H1 (cell line): Measurements from ENCODE around the gene JDP2. TPM values are rescaled to one million over a fixed set of nuclear protein-coding genes. Genes with fewer than 3 reads are reported as not detected.
A peak's percentile ranks its signal among the peaks of the same experiment; 100 is the strongest.

Source experiments
- CTCF ChIA-PET: fragments of 300-600 bp; sonication (Branson Sonifier 250); formaldehyde crosslinking; loops from one replicate; lab custom pipeline; 2021; ENCODE audit not compliant: partially characterized antibody; lab: Charles Lee
- POLR2A ChIA-PET: fragments of 300-600 bp; sonication (Branson Sonifier 250); formaldehyde crosslinking; loops from one replicate; lab custom pipeline; 2021; ENCODE audit warnings: inconsistent platforms; ENCODE audit not compliant: partially characterized antibody; lab: Charles Lee
- DNase-seq, 2 experiments: peaks; one replicate each; pipeline versions ENCODE4 v3.0.0 to v3.0.0-alpha.2; 2010 to 2022; ENCODE audit warnings: low spot score in 2 of 2, low read depth in 1 of 2, mixed read lengths in 1 of 2
- FAIRE-seq: peaks from 2 replicates; lab custom pipeline; 2011; peaks lifted over from hg19 to GRCh38; lab: Jason Lieb, UNC
- H2AFZ ChIP-seq: 2 replicates; pipeline ENCODE4 v1.8.1; 2012; ENCODE audit warnings: low read length, inconsistent platforms
- H2AK5ac ChIP-seq: 2 replicates; pipeline ENCODE4 v1.6.1; 2013; ENCODE audit warnings: low read depth, low read length
- H2BK120ac ChIP-seq: replicated peaks from 2 replicates; pipeline ENCODE3; 2013; ENCODE audit warnings: low read depth, low read length, inconsistent platforms
- H2BK12ac ChIP-seq: 2 replicates; pipeline ENCODE4 v1.6.1; 2013; ENCODE audit warnings: low read depth, low read length
- H2BK15ac ChIP-seq: 2 replicates; pipeline ENCODE4 v1.6.1; 2013; ENCODE audit warnings: low read length
- H2BK20ac ChIP-seq: 2 replicates; pipeline ENCODE4 v1.6.1; 2013; ENCODE audit warnings: low read length
- H2BK5ac ChIP-seq: 2 replicates; pipeline ENCODE4 v1.6.1; 2013; ENCODE audit warnings: low read depth, low read length
- H3K14ac ChIP-seq: 2 replicates; pipeline ENCODE4 v1.6.1; 2013; ENCODE audit warnings: inconsistent platforms; ENCODE audit not compliant: insufficient read length
- H3K18ac ChIP-seq: 2 replicates; pipeline ENCODE4 v1.6.1; 2013; ENCODE audit warnings: low read length; ENCODE audit errors: extremely low read depth
- H3K23ac ChIP-seq: 2 replicates; pipeline ENCODE4 v1.6.1; 2013; ENCODE audit warnings: inconsistent platforms; ENCODE audit not compliant: insufficient read length
- H3K23me2 ChIP-seq: 2 replicates; pipeline ENCODE4 v1.6.1; 2013; ENCODE audit warnings: low read depth, low read length
- H3K27ac ChIP-seq: 2 replicates; pipeline ENCODE4 v1.6.1; 2011; ENCODE audit warnings: low read depth, low read length, inconsistent platforms
- H3K27me3 ChIP-seq, 4 experiments: replicated peaks in 1 of 4; 1 replicate in 1 of 4; 2 replicates in 3 of 4; pipeline versions ENCODE4 v1.6.1 to v1.8.1; 2011 to 2013; ENCODE audit warnings: low read length in 3 of 4, mild to moderate bottlenecking in 3 of 4, inconsistent platforms in 2 of 4, mixed read lengths in 2 of 4, moderate library complexity in 1 of 4; ENCODE audit not compliant: control insufficient read depth in 3 of 4, insufficient read depth in 3 of 4; ENCODE audit errors: extremely low read depth in 1 of 4
- H3K36me3 ChIP-seq, 4 experiments: 2 replicates each; pipeline versions ENCODE4 v1.6.1 to v1.8.1; 2011 to 2013; ENCODE audit warnings: mild to moderate bottlenecking in 4 of 4, low read length in 3 of 4, moderate library complexity in 2 of 4, control low read depth in 1 of 4, inconsistent platforms in 1 of 4; ENCODE audit not compliant: insufficient read depth in 4 of 4, control insufficient read depth in 2 of 4
- H3K4ac ChIP-seq: replicated peaks from 2 replicates; pipeline ENCODE3; 2013; ENCODE audit warnings: low read length, low read depth, mixed read lengths, inconsistent platforms; ENCODE audit not compliant: insufficient read length
- H3K4me1 ChIP-seq, 4 experiments: replicated peaks in 1 of 4; 1 replicate in 1 of 4; 2 replicates in 3 of 4; pipeline versions ENCODE4 v1.6.1 to v1.8.1; 2011 to 2013; ENCODE audit warnings: low read length in 3 of 4, inconsistent platforms in 2 of 4, mixed read lengths in 1 of 4; ENCODE audit not compliant: insufficient read depth in 4 of 4, control insufficient read depth in 3 of 4
- H3K4me2 ChIP-seq, 2 experiments: 2 replicates each; pipeline versions ENCODE4 v1.6.1 to v1.8.1; 2011 to 2013; ENCODE audit warnings: low read depth in 2 of 2, low read length in 2 of 2, control low read depth in 1 of 2, inconsistent platforms in 1 of 2, mild to moderate bottlenecking in 1 of 2; ENCODE audit not compliant: insufficient read depth in 1 of 2
- H3K4me3 ChIP-seq, 4 experiments: fragments of 200-600, 300-600 bp in 1 of 4; sonication (generic), shearing (Covaris generic), sonication (Bioruptor Twin) in 1 of 4; 2 replicates each; pipeline versions ENCODE4 v1.5.1 to v1.8.1; 2011 to 2016; ENCODE audit warnings: low read length in 4 of 4, low read depth in 3 of 4, control low read depth in 2 of 4, inconsistent platforms in 2 of 4, mild to moderate bottlenecking in 2 of 4, mixed read lengths in 1 of 4, moderate library complexity in 1 of 4; ENCODE audit not compliant: insufficient read depth in 2 of 4; ENCODE audit errors: extremely low read depth in 1 of 4
- H3K56ac ChIP-seq: replicated peaks from 2 replicates; pipeline ENCODE3; 2013; ENCODE audit warnings: low read depth, mild to moderate bottlenecking, mixed read lengths, low read length, inconsistent platforms; ENCODE audit not compliant: insufficient read length
- H3K79me1 ChIP-seq: 2 replicates; pipeline ENCODE4 v1.6.1; 2013; ENCODE audit warnings: low read depth, low read length, control low read depth
- H3K79me2 ChIP-seq, 2 experiments: 2 replicates each; pipeline versions ENCODE4 v1.6.1 to v1.8.1; 2012 to 2013; ENCODE audit warnings: low read length in 2 of 2, mild to moderate bottlenecking in 2 of 2, inconsistent platforms in 1 of 2; ENCODE audit not compliant: insufficient read depth in 2 of 2, control insufficient read depth in 1 of 2
- H3K9ac ChIP-seq, 4 experiments: replicated peaks in 1 of 4; 1 replicate in 1 of 4; 2 replicates in 3 of 4; pipeline versions ENCODE4 v1.6.1 to v1.8.1; 2011 to 2013; ENCODE audit warnings: low read depth in 3 of 4, low read length in 3 of 4, control low read depth in 2 of 4, mild to moderate bottlenecking in 2 of 4, moderate library complexity in 2 of 4, inconsistent platforms in 1 of 4; ENCODE audit errors: extremely low read depth in 1 of 4
- H3K9me3 ChIP-seq, 2 experiments: 2 replicates each; pipeline versions ENCODE4 v1.6.1 to v1.8.1; 2012 to 2013; ENCODE audit warnings: mild to moderate bottlenecking in 2 of 2, moderate library complexity in 2 of 2, control low read depth in 1 of 2, inconsistent platforms in 1 of 2, low read depth in 1 of 2, low read length in 1 of 2, mixed read lengths in 1 of 2; ENCODE audit not compliant: insufficient read depth in 2 of 2
- H4K20me1 ChIP-seq, 2 experiments: replicated peaks in 1 of 2; 2 replicates each; pipeline versions ENCODE3 to v1.8.1; 2011 to 2013; ENCODE audit warnings: inconsistent platforms in 2 of 2, low read length in 2 of 2, mild to moderate bottlenecking in 1 of 2; ENCODE audit not compliant: insufficient read depth in 2 of 2, control insufficient read depth in 1 of 2
- H4K5ac ChIP-seq: 2 replicates; pipeline ENCODE4 v1.6.1; 2013; ENCODE audit warnings: low read length, low read depth, mixed read lengths, inconsistent platforms; ENCODE audit not compliant: insufficient read length
- H4K8ac ChIP-seq: 2 replicates; pipeline ENCODE4 v1.8.0; 2013; ENCODE audit warnings: mild to moderate bottlenecking, moderate library complexity, low read length, inconsistent platforms; ENCODE audit not compliant: insufficient read depth; ENCODE audit errors: extremely low read depth
- H4K91ac ChIP-seq: replicated peaks from 2 replicates; pipeline ENCODE3; 2013; ENCODE audit warnings: low read length, mixed read lengths, inconsistent platforms; ENCODE audit not compliant: insufficient read length
- CBX5 ChIP-seq: fragments of 300-800, 300-1000 bp; sonication (generic); IDR thresholded peaks from 2 replicates; pipeline ENCODE4 v1.7.1; 2016; ENCODE audit warnings: antibody characterized with exemption, low read length, low read depth
- CREB1 ChIP-seq: IDR thresholded peaks from 2 replicates; pipeline ENCODE4 v1.6.1; 2012; ENCODE audit warnings: inconsistent platforms
- CTCF ChIP-seq, 3 experiments: IDR thresholded peaks; 1 replicate in 2 of 3; 2 replicates in 1 of 3; pipeline versions ENCODE4 v1.5.1 to v1.6.1; 2011; ENCODE audit warnings: low read length in 3 of 3, mild to moderate bottlenecking in 3 of 3, inconsistent platforms in 2 of 3, low read depth in 1 of 3, moderate library complexity in 1 of 3; ENCODE audit not compliant: insufficient read depth in 1 of 3; ENCODE audit errors: control extremely low read depth in 1 of 3
- MAX ChIP-seq: IDR thresholded peaks from 2 replicates; pipeline ENCODE4 v1.6.1; 2012; ENCODE audit warnings: inconsistent platforms
- RAD21 ChIP-seq, 2 experiments: IDR thresholded peaks in 1 of 2; conservative IDR thresholded peaks in 1 of 2; 2 replicates each; pipeline ENCODE4 v1.6.1; 2011; ENCODE audit warnings: low read depth in 2 of 2, low read length in 2 of 2, improper control_type of control experiment in 1 of 2, inconsistent platforms in 1 of 2, mild to moderate bottlenecking in 1 of 2, moderate library complexity in 1 of 2
- RXRA ChIP-seq: IDR thresholded peaks from 2 replicates; pipeline ENCODE4 v1.6.1; 2011; ENCODE audit warnings: low read depth, mild to moderate bottlenecking, low read length, moderate library complexity; ENCODE audit not compliant: insufficient read depth
- SIN3A ChIP-seq, 2 experiments: IDR thresholded peaks in 1 of 2; conservative IDR thresholded peaks in 1 of 2; 2 replicates each; pipeline ENCODE4 v1.6.1; 2011 to 2012; ENCODE audit warnings: low read length in 2 of 2, improper control_type of control experiment in 1 of 2, low read depth in 1 of 2, mild to moderate bottlenecking in 1 of 2
- SIX5 ChIP-seq: IDR thresholded peaks from 2 replicates; pipeline ENCODE4 v1.6.1; 2011; ENCODE audit warnings: mild to moderate bottlenecking, low read depth, low read length
- TEAD4 ChIP-seq: IDR thresholded peaks from 2 replicates; pipeline ENCODE4 v1.6.1; 2012; ENCODE audit warnings: low read depth, low read length, inconsistent platforms, mixed read lengths
- WGBS, 2 experiments: shearing (Covaris generic) in 1 of 2; methylation state at CpG; one replicate each; pipeline versions ENCODE4 v1.1.6 to v1.1.7; 2013 to 2015; ENCODE audit warnings: low lambda C conversion rate in 2 of 2, mixed read lengths in 2 of 2, inconsistent platforms in 1 of 2, low coverage in 1 of 2, missing lambda C conversion rate in 1 of 2; ENCODE audit not compliant: insufficient replicate concordance in 2 of 2, insufficient coverage in 1 of 2, insufficient read length in 1 of 2; ENCODE audit errors: extremely low coverage in 1 of 2, missing lambda C conversion rate in 1 of 2; 5-methylcytosine and 5-hydroxymethylcytosine counted together
- polyA plus RNA-seq, 7 experiments: library from polyadenylated mRNA; depleted of rRNA in 3 of 7; stranded (reverse) in 5 of 7; unstranded in 2 of 7; fragments of >200 nt in 5 of 7; fragments of 200-250 nt in 2 of 7; gene quantifications; 1 replicate in 5 of 7; 2 replicates in 1 of 7; 4 replicates in 1 of 7; pipeline versions ENCODE4 v1.2.1 to v1.2.3, GENCODE V29; 2011 to 2013; ENCODE audit warnings: missing spikeins in 2 of 7, mixed read lengths in 2 of 7
- total RNA-seq: library from RNA; stranded (reverse); fragmentation: NEBNext Ultra II Directional; extraction: Animal tissue kit (Norgen Biotek cat#: 25700); gene quantifications from 2 replicates; pipeline ENCODE4 v1.2.1, GENCODE V29; 2021

Gene JDP2
- total and polyA plus RNA-seq, 2 of the 8 experiments (the other 6 are each of a cell fraction or from before 2014, with no cell fraction given), result 8.9 to 27.2 TPM

GRCh38 chr14:75518625-75519024 is 90.8 kb downstream of the JDP2 start:
- H2BK20ac ChIP-seq, result no peak overlapping the region
- no peak overlapping the region for H3K23ac ChIP-seq
- POLR2A ChIA-PET, result no interaction called here
- no peak overlapping the region for H3K18ac ChIP-seq
- WGBS, 2 experiments, result 46% methylated on average over 4 of the region's 4 CpGs; no CpG with 5 or more reads in 1 of the 2 experiments
- no peaks in the 10 kb centered on the region for H3K36me3 ChIP-seq
- H4K91ac ChIP-seq, result no peak overlapping the region
- H3K14ac ChIP-seq, result no peak overlapping the region
- no peaks in the 10 kb centered on the region for H3K9me3 ChIP-seq
- H3K23me2 ChIP-seq, result no peaks in the 10 kb centered on the region
- no peak overlapping the region for H2BK12ac ChIP-seq
- H3K56ac ChIP-seq, result no peak overlapping the region
- no peaks in the 10 kb centered on the region for H3K79me2 ChIP-seq
- no peak overlapping the region for H4K8ac ChIP-seq
- peaks cover 0 to 4% (median 1%) of the 10 kb centered on the region in 4 experiments; a peak in 2 of 7 replicates for H3K4me1 ChIP-seq
- no peak overlapping the region for H2AK5ac ChIP-seq
- no peak overlapping the region for H3K4me3 ChIP-seq
- no peak overlapping the region for H2AFZ ChIP-seq
- CTCF ChIA-PET, result interaction anchor here (0.6 to 11.7 kb wide), 33 partner anchors 10 to 382 kb away, joined by 3 to 135 read pairs (median 4); no protein-coding TSS in a partner anchor
- no peaks in the 10 kb centered on the region for H4K20me1 ChIP-seq
- H2BK15ac ChIP-seq, result no peak overlapping the region
- no peak overlapping the region for H3K9ac ChIP-seq
- no peak overlapping the region for H2BK5ac ChIP-seq
- H4K5ac ChIP-seq, result no peak overlapping the region
- no peak overlapping the region for H3K4ac ChIP-seq
- FAIRE-seq (peak; percentile 95), DNase-seq (peak in 1 of 2 experiments; percentile 74)
- no peak overlapping the region for H2BK120ac ChIP-seq
- H3K4me2 ChIP-seq, result no peak overlapping the region
- H3K27me3 ChIP-seq, result no peaks in the 10 kb centered on the region
- no peak overlapping the region for H3K27ac ChIP-seq
- H3K79me1 ChIP-seq, result no peaks in the 10 kb centered on the region
- TF ChIP-seq RXRA (0 out of 2 replicates have a peak, but pooled peaks have one; percentile 64), CTCF (IDR thresholded peaks at IDR 0.05; ENCODE audit: control extremely low read depth in 1 of 3, insufficient read depth in 1 of 3, low read depth in 1 of 3, low read length in 3 of 3) (peak; percentile 74 to 95 (median 83)), CREB1 (peak; percentile 52; the same call in 1 of the 2 replicates), RAD21 (IDR thresholded peaks at IDR 0.05 in 1 of 2, conservative IDR thresholded peaks at IDR 0.05 in 1 of 2; ENCODE audit: low read depth in 2 of 2, low read length in 2 of 2) (peak; percentile 67 to 75), MAX (0 out of 2 replicates have a peak, but pooled peaks have one; percentile 28), SIX5 (no peak), TEAD4 (peak; percentile 50; the same call in 1 of the 2 replicates), SIN3A (conservative IDR thresholded peaks at IDR 0.05 in 1 of 2, IDR thresholded peaks at IDR 0.05 in 1 of 2; ENCODE audit: low read depth in 1 of 2, low read length in 2 of 2) (peak in 1 of 2 experiments; percentile 59; a peak in 1 of 4 replicates), CBX5 (no peak)
